Hepatocyte (in vitro differentiated cells): Measurements from ENCODE around the gene PRELP. TPM values are rescaled to one million over a fixed set of nuclear protein-coding genes. Genes with fewer than 3 reads are reported as not detected.

ENCODE experiments used
- DNase-seq: peaks from one replicate; pipeline ENCODE4 v3.0.0-alpha.2; 2016; ENCODE audit warnings: low spot score
- H2AFZ ChIP-seq: fragments of 200-600 bp; sonication (generic); 2 replicates; pipeline ENCODE4 v1.6.0; 2016; ENCODE audit warnings: antibody characterized with exemption, mild to moderate bottlenecking
- H3K27ac ChIP-seq: fragments of 200-600 bp; sonication (generic); 2 replicates; pipeline ENCODE4 v1.5.1; 2016; ENCODE audit warnings: mild to moderate bottlenecking
- H3K27me3 ChIP-seq: fragments of 200-600 bp; sonication (generic); 2 replicates; pipeline ENCODE4 v1.6.1; 2016
- H3K36me3 ChIP-seq: fragments of 200-600 bp; sonication (generic); replicated peaks from 2 replicates; pipeline ENCODE4 v1.5.1; 2016; ENCODE audit warnings: low read depth; ENCODE audit not compliant: insufficient read depth
- H3K4me1 ChIP-seq: fragments of 200-600 bp; sonication (generic); 2 replicates; pipeline ENCODE4 v1.5.1; 2016; ENCODE audit warnings: mild to moderate bottlenecking, moderate library complexity; ENCODE audit not compliant: insufficient read depth
- H3K4me2 ChIP-seq: fragments of 200-600 bp; sonication (generic); 2 replicates; pipeline ENCODE4 v1.6.0; 2016
- H3K4me3 ChIP-seq: fragments of 200-600 bp; sonication (generic); 2 replicates; pipeline ENCODE4 v1.5.1; 2016; ENCODE audit warnings: mild to moderate bottlenecking
- H3K79me2 ChIP-seq: fragments of 200-600 bp; sonication (generic); 2 replicates; pipeline ENCODE4 v1.6.0; 2017; ENCODE audit warnings: mild to moderate bottlenecking
- H3K9me2 ChIP-seq: fragments of 200-600 bp; sonication (generic); replicated peaks from 2 replicates; pipeline ENCODE4 v1.6.0; 2017; ENCODE audit warnings: mild to moderate bottlenecking; ENCODE audit not compliant: insufficient read depth
- H3K9me3 ChIP-seq: fragments of 200-600 bp; sonication (generic); 2 replicates; pipeline ENCODE4 v1.5.1; 2016; ENCODE audit warnings: low read depth, mild to moderate bottlenecking
- H4K20me1 ChIP-seq: fragments of 200-600 bp; sonication (generic); 2 replicates; pipeline ENCODE4 v1.6.0; 2016; ENCODE audit warnings: mild to moderate bottlenecking; ENCODE audit not compliant: insufficient read depth, poor library complexity, severe bottlenecking
- CTCF ChIP-seq: fragments of 200-600 bp; sonication (generic); IDR thresholded peaks from 2 replicates; pipeline ENCODE4 v1.5.1; 2016; ENCODE audit warnings: antibody characterized with exemption, mild to moderate bottlenecking; ENCODE audit not compliant: poor library complexity
- EZH2 ChIP-seq: fragments of 200-600 bp; sonication (generic); IDR thresholded peaks from 2 replicates; pipeline ENCODE4 v1.6.1; 2016; ENCODE audit warnings: antibody characterized with exemption, mild to moderate bottlenecking, borderline replicate concordance
- EZH2phosphoT487 ChIP-seq: fragments of 200-600 bp; sonication (generic); IDR thresholded peaks from one replicate; pipeline ENCODE4 v1.6.1; 2018; ENCODE audit warnings: antibody characterized with exemption, mild to moderate bottlenecking, low read depth, moderate library complexity; ENCODE audit not compliant: unreplicated experiment, severe bottlenecking
- WGBS: methylation state at CpG from one replicate; pipeline ENCODE4 v1.1.6; 2016; ENCODE audit warnings: low lambda C conversion rate; ENCODE audit errors: missing lambda C conversion rate; 5-methylcytosine and 5-hydroxymethylcytosine counted together
- polyA plus RNA-seq: library from polyadenylated mRNA; unstranded; fragments of >200 nt; fragmentation: Nextera tagmentation; extraction: Ambion mirVana; gene quantifications from 2 replicates; pipeline ENCODE4 v1.2.1, GENCODE V29; 2016
- total RNA-seq: library from RNA; depleted of rRNA; stranded (reverse); fragments of >200 nt; gene quantifications from 2 replicates; pipeline ENCODE4 v1.2.3, GENCODE V29; 2014

The PRELP gene
- total and polyA plus RNA-seq, 2 experiments from 2014 or later = 0.83 to 10.8 TPM

GRCh38 chr1:203453616-203454015 is 22.0 kb upstream of the PRELP start:
- TF ChIP-seq CTCF (no peak), EZH2phosphoT487 (no peak), EZH2 (no peak)
- 65% methylated on average over 5 of the region's 5 CpGs for WGBS
- no peak overlapping the region for H3K27ac ChIP-seq
- H3K36me3 ChIP-seq = no peaks in the 10 kb centered on the region
- no peaks in the 10 kb centered on the region for H4K20me1 ChIP-seq
- peaks cover 7% of the 10 kb centered on the region for H3K4me1 ChIP-seq
- no peaks in the 10 kb centered on the region for H3K9me3 ChIP-seq
- H3K4me3 ChIP-seq = no peak overlapping the region
- no peak overlapping the region for H3K4me2 ChIP-seq
- H3K79me2 ChIP-seq = no peaks in the 10 kb centered on the region
- no peaks in the 10 kb centered on the region for H3K9me2 ChIP-seq
- no peak overlapping the region for H2AFZ ChIP-seq
- H3K27me3 ChIP-seq = no peaks in the 10 kb centered on the region
- no peak for DNase-seq

- Histone ChIP-seq H3K27me3 (no peaks in the 10 kb centered on the region), H3K4me3 (no peak overlapping the region), H3K36me3 (no peaks in the 10 kb centered on the region), H3K27ac (no peak overlapping the region), H4K20me1 (no peaks in the 10 kb centered on the region), H3K4me2 (no peak overlapping the region), H3K4me1 (no peaks in the 10 kb centered on the region), H2AFZ (no peak overlapping the region), H3K79me2 (no peaks in the 10 kb centered on the region), H3K9me2 (no peaks in the 10 kb centered on the region), H3K9me3 (no peaks in the 10 kb centered on the region)
- no peak for TF ChIP-seq EZH2
- TF ChIP-seq EZH2phosphoT487 = no peak
- TF ChIP-seq CTCF = no peak
- WGBS = 83% methylated on average over 18 of the region's 18 CpGs
- no peak for DNase-seq
Measured at GRCh38 chr1:203454986-203455471, 20.6 kb upstream of the PRELP start.

GRCh38 chr1:203455706-203456105 is 19.9 kb upstream of the PRELP start:
- Histone ChIP-seq H3K79me2 (no peaks in the 10 kb centered on the region), H3K4me3 (no peak overlapping the region), H4K20me1 (no peaks in the 10 kb centered on the region), H3K36me3 (no peaks in the 10 kb centered on the region), H3K9me2 (no peaks in the 10 kb centered on the region), H2AFZ (no peak overlapping the region), H3K27ac (no peak overlapping the region), H3K9me3 (no peaks in the 10 kb centered on the region), H3K4me2 (no peak overlapping the region), H3K4me1 (no peaks in the 10 kb centered on the region), H3K27me3 (no peaks in the 10 kb centered on the region)
- TF ChIP-seq CTCF (no peak), EZH2phosphoT487 (no peak), EZH2 (no peak)
- DNase-seq = no peak
- WGBS = 81% methylated on average over 3 of the region's 3 CpGs

- no peak overlapping the region for H3K4me2 ChIP-seq
- H3K9me2 ChIP-seq = no peaks in the 10 kb centered on the region
- 80% methylated on average over 4 of the region's 4 CpGs for WGBS
- H3K27ac ChIP-seq = no peak overlapping the region
- no peak for TF ChIP-seq EZH2
- TF ChIP-seq EZH2phosphoT487 = no peak
- no peak for TF ChIP-seq CTCF
- no peaks in the 10 kb centered on the region for H3K79me2 ChIP-seq
- no peak overlapping the region for H3K4me3 ChIP-seq
- no peaks in the 10 kb centered on the region for H3K9me3 ChIP-seq
- no peak overlapping the region for H2AFZ ChIP-seq
- H3K27me3 ChIP-seq = no peaks in the 10 kb centered on the region
- no peaks in the 10 kb centered on the region for H4K20me1 ChIP-seq
- no peaks in the 10 kb centered on the region for H3K36me3 ChIP-seq
- H3K4me1 ChIP-seq = no peaks in the 10 kb centered on the region
- no peak for DNase-seq
Measured at GRCh38 chr1:203456577-203456976, 19.0 kb upstream of the PRELP start.
